CD4-positive, alpha-beta T cell treated with Interleukin-15 for 1 hour (primary cell): ENCODE data around the gene BEGAIN.

Experiments
- DNase-seq: peaks from one replicate; pipeline ENCODE4 v3.0.0-alpha.2; 2020

The BEGAIN gene

DNA sequence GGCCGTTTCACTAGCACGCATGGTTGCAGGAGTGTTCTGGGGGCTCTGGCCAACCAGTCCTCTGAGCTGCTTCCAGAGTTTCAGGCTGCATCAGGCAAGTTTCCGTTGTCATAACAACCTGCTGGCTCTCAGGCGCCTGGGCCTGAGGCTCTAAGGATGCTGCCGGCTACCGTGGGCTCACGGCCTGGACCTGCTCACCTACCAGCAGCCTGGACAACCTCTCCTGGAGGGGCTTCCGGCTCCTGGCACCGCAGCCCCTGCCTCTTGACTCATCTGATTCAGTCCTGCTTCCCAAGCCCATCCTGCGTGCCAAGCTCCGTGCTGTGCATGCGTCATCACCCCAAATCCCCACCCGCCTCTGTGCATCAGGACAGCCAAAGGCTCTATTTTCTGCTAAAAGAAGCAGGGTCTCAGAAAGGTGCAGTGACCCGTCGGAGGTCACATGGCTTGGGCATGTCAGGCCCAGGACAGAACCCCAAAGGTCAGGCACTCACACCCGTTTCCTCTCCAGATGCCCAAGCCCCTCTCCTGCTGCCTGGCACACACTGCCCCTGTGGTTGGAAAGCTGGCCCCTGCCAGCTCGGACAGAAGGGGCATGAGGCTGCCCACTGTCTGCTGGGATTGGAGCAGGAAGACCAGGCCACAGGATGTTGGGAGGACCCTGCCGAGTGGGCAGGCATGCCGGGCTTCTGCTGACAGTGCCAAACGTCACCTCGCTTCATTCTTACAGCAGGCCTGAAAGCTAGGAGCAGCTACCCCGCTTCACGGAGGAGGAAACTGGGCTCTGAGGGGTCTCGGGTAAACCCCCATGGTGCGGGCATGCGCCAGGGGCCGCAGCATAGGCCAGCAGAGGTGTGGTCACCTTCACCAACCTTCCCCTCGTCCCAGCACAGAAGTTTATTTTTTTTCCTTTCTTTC, 5.7 kb downstream of the BEGAIN start:
- peak; percentile 14 for DNase-seq

GRCh38 chr14:100580316-100581227, 6.6 kb downstream of the BEGAIN start:
- DNase-seq = peak; percentile 9

- DNase-seq = peak; percentile 13
Measured at GRCh38 chr14:100578552-100578951, 8.7 kb downstream of the BEGAIN start.

- peak; percentile 14 for DNase-seq
Measured at GRCh38 chr14:100577986-100578431, 9.2 kb downstream of the BEGAIN start.

GRCh38 chr14:100577321-100577985, 9.8 kb downstream of the BEGAIN start:
- DNase-seq = peak; percentile 7

DNA sequence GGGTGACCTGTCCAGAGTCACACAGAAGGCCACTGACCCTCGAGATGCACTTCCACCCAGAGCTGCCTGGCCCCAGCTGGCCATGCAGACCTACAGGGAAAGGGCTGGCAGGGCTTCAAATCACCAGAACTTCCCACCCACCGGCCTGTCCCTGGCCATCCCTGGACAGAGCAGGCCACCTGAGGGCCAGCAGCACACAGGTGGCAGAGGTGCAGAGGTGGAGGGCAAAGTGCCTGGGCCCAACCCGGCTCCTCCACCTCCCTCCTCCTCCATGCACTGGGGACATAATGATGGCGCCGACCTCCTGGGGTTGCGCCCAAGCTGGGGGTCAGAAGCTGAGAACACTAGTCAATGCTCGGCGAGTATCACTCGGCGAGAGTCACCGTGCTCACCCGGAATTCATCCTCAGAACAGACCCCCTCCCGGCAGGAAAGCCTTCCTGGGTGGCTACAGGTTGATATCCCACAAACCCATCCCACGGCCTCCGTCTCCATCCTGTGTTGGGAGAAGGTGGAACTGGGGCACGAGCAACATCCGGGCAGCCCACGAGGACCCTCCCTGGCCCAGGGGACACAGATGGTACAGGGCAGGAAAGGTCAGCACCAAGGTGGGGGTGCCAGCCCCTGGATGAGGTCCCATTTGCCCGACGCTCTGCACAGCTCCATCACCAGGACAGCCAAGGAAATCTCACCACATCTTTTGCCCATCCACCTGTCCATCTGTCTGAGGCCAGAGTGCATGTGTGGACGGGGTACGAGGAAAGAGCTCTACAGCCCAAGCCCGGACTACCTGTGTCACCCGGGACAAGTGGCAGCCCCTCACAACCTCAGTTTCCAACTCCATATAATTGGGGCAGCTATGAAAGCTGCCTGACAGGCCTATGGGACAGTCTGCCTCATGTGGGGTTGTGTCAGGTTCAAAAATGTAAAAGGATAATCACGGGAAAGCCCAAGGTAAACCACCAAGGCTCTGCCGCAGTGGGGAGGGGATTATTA, 10.8 kb downstream of the BEGAIN start:
- no peak for DNase-seq

GRCh38 chr14:100575266-100575995, 11.8 kb downstream of the BEGAIN start:
- no peak for DNase-seq

DNA sequence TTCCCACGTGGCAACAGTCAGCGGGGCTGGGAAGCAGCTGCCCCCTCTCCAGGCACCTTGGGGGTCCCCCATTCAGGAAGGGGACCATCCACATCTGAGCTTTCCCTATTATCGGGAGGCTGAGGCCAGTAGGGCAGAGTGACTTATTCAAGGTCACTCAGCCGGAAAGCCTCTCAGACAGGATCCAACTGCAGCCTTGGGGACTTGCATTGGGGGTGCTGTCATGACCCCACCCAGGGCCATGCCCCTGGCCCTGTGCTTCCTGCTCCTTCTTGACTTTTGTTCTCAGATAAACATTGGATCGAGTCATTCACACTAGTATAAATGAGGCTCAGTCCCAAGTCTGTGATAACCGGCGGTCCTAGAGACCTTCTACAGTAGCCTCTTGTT, 12.6 kb downstream of the BEGAIN start:
- no peak for DNase-seq

GRCh38 chr14:100573757-100574641, 13.2 kb downstream of the BEGAIN start:
- no peak for DNase-seq

- DNase-seq = no peak
Measured at GRCh38 chr14:100573002-100573756, 14.0 kb downstream of the BEGAIN start.

- DNase-seq = no peak
Measured at GRCh38 chr14:100572543-100572942, 14.7 kb downstream of the BEGAIN start.

GRCh38 chr14:100571837-100572236, 15.4 kb downstream of the BEGAIN start:
- no peak for DNase-seq

DNA sequence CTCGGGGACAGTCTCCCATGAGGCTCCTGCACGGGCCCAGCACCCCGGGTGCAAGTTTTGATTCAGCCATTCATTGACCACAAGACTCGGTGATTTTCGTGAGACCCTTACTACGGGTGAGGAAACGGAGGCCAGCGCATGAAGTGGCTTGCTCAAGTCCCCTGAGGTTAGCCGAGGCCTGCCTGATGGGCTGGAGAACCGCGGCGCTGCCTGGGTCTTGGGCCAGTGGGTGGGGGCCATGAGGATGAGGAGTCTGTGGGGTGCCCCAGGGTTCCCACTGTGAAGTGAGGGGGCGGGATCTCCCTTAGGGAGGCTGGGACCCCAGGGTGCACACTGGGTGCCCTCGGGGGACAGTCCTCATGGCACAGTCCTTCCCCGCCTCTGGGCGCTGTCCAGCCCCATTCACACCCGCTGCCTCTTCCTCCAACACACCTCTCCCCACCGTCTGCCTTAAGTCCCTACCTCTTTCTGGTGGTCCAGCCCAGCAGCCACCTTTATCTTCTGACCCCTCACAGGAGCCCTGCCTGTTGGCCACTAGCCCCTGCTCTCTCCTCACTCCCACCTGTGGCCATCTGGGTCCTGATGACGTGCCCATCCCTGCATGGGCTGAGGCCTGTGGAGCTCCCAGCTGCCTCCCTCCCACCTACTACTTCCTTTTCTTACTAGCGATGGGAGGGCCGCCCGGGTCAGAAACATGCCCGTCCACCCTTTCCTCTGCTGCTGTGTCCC, 16.3 kb downstream of the BEGAIN start:
- no peak for DNase-seq

DNA sequence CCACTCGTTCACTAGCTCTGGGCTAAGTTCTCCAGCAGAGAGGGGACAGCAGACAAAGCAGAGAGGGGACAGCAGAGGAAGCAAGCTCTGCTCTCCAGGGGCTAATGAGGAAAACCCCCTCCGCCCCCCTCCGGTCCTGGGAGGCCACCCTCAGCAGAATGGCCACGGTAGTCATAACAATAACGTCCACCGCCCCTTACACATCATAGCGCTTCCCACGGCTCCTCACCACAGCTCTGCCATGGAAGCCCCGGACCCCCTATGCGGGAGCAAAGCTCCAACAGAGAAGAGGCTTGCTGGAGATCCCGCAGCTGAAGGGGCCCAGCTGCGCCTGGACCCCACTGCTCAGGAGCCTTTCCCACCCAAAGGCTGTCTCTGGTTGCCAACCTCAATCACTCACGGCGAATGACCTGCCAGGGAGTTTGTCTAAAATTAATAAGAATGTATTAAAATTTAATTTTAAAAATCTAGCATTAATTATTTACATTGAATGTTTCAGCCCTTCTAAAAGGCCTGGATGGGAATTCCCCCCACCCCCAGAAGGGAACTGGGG, 17.4 kb downstream of the BEGAIN start:
- no peak for DNase-seq

- DNase-seq = no peak
Measured at GRCh38 chr14:100568998-100569733, 18.1 kb downstream of the BEGAIN start.

GRCh38 chr14:100568164-100568997, 18.8 kb downstream of the BEGAIN start:
- no peak for DNase-seq

DNA sequence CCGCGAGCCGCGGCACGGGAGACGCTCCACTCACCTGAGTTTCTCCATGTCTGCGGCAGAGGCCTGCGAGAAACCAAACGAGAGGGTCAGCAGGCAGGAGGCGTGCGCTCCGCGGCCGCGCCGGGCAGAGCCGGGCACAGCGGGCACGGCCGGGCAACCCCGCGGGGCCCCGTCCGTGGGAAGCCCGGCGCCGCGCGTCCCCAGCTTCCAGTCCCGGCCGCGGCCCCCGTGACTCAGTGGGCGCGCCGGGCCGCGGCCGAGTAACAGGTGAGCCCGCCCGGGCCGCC, 19.4 kb downstream of the BEGAIN start:
- no peak for DNase-seq
